ENCODE measurements around the gene PLA2G2D. TPM values are rescaled to one million over a fixed set of nuclear protein-coding genes. Genes with fewer than 3 reads are reported as not detected.

The PLA2G2D gene
- total and polyA plus RNA-seq, 2 experiments from 2014 or later, result not detected

DNA sequence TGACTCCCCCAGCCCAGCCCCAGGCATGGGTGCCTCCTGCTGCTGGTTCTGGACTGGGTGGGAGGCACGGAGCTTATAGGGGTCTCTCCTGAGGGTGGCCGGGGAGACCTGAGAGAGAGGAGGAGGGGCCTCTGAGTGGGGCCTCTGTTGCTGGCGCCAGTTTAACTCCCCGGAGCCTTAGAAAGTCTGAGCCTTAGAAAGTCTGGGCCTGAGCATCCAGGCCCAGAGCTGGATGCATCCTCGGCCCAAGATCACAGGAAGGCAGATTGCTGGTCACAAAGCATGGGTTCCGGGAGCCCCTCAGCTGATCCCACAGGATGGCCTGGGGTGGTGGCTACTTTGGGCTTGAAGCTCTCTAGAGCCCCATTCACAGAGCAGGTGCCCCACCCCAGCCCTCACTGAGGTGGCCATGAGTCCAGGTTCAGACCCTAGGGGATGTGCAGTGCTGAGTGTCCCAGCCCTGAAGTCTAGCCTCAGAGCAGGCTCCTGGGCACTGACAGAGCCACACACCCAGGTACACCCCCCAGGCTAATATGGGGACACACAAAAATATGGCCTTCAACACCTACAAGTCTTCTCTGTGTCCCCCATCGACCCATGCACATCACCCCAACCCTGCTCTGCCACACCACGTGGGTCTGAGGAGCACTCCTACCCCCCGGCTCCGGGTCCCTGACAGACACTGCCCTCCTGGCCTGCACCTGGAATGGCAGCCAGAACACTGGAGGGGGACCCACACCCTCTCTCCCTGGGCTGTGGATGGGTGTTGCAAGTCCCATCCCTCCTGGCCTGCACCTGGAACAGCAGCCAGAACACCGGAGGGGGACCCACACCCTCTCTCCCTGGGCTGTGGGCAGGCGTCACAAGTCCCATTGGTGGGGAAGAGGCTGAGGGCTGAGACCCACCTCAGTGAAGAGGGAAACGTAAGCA lies 29.5 kb upstream of the PLA2G2D start:
- H3K4me2 ChIP-seq, result no peak overlapping the region
- no peak overlapping the region for H3K4me3 ChIP-seq
- no peaks in the 10 kb centered on the region for H3K36me3 ChIP-seq (replicated peaks; ENCODE audit: insufficient read depth, low read depth)
- no peak overlapping the region for H3K27ac ChIP-seq
- H3K4me1 ChIP-seq (ENCODE audit: insufficient read depth), result no peaks in the 10 kb centered on the region
- no peaks in the 10 kb centered on the region for H3K79me2 ChIP-seq
- no peaks in the 10 kb centered on the region for H3K9me3 ChIP-seq (ENCODE audit: low read depth)
- no peak overlapping the region for H2AFZ ChIP-seq
- no peak for DNase-seq (ENCODE audit: low spot score)
- H3K9me2 ChIP-seq (replicated peaks; ENCODE audit: insufficient read depth), result no peaks in the 10 kb centered on the region
- no peaks in the 10 kb centered on the region for H3K27me3 ChIP-seq
- 93% methylated on average over 13 of the region's 13 CpGs for WGBS (ENCODE audit: low lambda C conversion rate, missing lambda C conversion rate)
- no peak for TF ChIP-seq EZH2phosphoT487 (IDR thresholded peaks at IDR 0.05; ENCODE audit: low read depth, severe bottlenecking, unreplicated experiment)
- TF ChIP-seq, protein P1, sequence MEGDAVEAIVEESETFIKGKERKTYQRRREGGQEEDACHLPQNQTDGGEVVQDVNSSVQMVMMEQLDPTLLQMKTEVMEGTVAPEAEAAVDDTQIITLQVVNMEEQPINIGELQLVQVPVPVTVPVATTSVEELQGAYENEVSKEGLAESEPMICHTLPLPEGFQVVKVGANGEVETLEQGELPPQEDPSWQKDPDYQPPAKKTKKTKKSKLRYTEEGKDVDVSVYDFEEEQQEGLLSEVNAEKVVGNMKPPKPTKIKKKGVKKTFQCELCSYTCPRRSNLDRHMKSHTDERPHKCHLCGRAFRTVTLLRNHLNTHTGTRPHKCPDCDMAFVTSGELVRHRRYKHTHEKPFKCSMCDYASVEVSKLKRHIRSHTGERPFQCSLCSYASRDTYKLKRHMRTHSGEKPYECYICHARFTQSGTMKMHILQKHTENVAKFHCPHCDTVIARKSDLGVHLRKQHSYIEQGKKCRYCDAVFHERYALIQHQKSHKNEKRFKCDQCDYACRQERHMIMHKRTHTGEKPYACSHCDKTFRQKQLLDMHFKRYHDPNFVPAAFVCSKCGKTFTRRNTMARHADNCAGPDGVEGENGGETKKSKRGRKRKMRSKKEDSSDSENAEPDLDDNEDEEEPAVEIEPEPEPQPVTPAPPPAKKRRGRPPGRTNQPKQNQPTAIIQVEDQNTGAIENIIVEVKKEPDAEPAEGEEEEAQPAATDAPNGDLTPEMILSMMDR (IDR thresholded peaks at IDR 0.05; ENCODE audit: poor library complexity), result no peak
- no peak for TF ChIP-seq EZH2 (IDR thresholded peaks at IDR 0.05; ENCODE audit: borderline replicate concordance)
- no peaks in the 10 kb centered on the region for H4K20me1 ChIP-seq (ENCODE audit: insufficient read depth, poor library complexity, severe bottlenecking)

DNA sequence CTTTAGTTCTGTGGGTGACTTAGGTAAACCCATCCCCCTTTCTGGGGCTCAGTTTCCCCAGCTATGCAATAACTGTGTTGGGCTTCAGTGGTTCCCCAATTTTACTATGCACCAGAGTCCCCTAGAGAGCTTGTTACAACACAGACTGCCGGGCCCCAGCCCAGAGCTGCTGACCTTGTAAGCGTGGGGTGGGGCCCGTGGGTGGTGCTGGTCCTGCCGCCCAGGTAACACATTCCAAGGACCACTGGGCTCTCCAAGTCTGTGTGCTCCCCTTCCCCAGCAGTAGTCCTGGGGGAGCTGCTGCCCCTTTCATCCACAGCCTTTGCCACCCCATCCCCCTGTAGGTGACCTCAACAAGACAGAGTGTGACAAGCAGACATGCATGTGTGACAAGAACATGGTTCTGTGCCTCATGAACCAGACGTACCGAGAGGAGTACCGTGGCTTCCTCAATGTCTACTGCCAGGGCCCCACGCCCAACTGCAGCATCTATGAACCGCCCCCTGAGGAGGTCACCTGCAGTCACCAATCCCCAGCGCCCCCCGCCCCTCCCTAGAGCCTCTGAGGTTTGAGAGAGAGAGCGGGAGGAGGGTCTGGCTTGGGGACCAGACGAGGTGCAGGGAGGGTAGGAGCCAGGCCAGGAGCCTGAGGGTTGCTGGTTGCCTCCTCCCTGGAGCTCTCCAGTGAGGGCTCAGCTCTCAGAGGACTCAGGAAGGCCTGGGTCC lies 28.7 kb upstream of the PLA2G2D start:
- Histone ChIP-seq H3K4me1 (ENCODE audit: insufficient read depth) (no peaks in the 10 kb centered on the region), H3K4me3 (no peak overlapping the region), H3K79me2 (no peaks in the 10 kb centered on the region), H2AFZ (no peak overlapping the region), H3K36me3 (replicated peaks; ENCODE audit: insufficient read depth, low read depth) (no peaks in the 10 kb centered on the region), H3K9me3 (ENCODE audit: low read depth) (no peaks in the 10 kb centered on the region), H3K27ac (no peak overlapping the region), H4K20me1 (ENCODE audit: insufficient read depth, poor library complexity, severe bottlenecking) (no peaks in the 10 kb centered on the region), H3K4me2 (no peak overlapping the region), H3K27me3 (no peaks in the 10 kb centered on the region), H3K9me2 (replicated peaks; ENCODE audit: insufficient read depth) (no peaks in the 10 kb centered on the region)
- DNase-seq (ENCODE audit: low spot score), result no peak
- WGBS (ENCODE audit: low lambda C conversion rate, missing lambda C conversion rate), result 88% methylated on average over 13 of the region's 13 CpGs
- no peak for TF ChIP-seq EZH2 (IDR thresholded peaks at IDR 0.05; ENCODE audit: borderline replicate concordance)
- TF ChIP-seq, protein P1 (IDR thresholded peaks at IDR 0.05; ENCODE audit: poor library complexity), result no peak

DNA sequence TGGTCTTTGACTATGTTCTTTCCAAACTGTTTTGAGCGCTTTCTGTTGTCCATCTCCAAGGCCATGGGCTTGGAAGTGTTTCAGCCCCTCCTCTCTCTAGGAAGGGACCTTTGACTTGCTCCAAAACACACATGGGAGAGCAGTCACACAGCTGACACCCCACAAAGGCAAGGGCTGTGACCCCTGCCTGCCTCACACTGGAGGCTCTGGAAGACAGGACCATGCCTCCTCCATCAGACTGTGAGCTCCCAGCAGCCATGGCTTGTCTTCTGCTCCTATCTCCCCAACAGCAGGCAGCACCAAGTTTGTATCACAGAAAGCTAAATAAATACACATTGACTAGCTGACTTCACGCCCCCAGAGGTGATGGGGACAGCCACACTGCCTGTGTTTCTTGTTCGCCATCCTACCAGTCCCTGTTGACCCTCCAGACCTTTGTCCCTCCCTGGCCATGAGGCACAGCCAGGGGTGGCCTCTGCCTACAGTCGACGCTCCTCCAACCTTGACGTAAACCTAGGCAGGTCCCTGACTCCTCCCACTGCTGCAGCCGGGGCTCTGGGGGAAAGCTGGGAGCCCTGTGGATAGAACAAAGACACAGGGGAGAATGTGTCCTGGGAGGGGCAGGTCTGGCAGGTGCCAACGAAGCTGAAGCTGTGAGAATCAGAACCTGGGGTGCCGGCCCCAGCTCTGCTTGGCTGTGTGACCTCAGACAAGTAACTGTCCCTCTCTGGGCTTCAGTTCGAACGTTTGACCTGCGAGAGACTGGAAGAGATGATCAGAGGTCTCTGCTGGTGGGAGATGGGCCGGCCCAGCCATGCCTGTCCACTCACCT lies 24.6 kb upstream of the PLA2G2D start:
- Histone ChIP-seq H3K79me2 (no peaks in the 10 kb centered on the region), H3K4me2 (no peak overlapping the region), H3K9me2 (replicated peaks; ENCODE audit: insufficient read depth) (no peaks in the 10 kb centered on the region), H2AFZ (no peak overlapping the region), H3K4me3 (no peak overlapping the region), H3K9me3 (ENCODE audit: low read depth) (no peaks in the 10 kb centered on the region), H3K27ac (no peak overlapping the region), H3K36me3 (replicated peaks; ENCODE audit: insufficient read depth, low read depth) (no peaks in the 10 kb centered on the region), H3K4me1 (ENCODE audit: insufficient read depth) (no peaks in the 10 kb centered on the region), H4K20me1 (ENCODE audit: insufficient read depth, poor library complexity, severe bottlenecking) (no peaks in the 10 kb centered on the region), H3K27me3 (no peaks in the 10 kb centered on the region)
- TF ChIP-seq, protein P1 (IDR thresholded peaks at IDR 0.05; ENCODE audit: poor library complexity), result no peak
- TF ChIP-seq EZH2 (IDR thresholded peaks at IDR 0.05; ENCODE audit: borderline replicate concordance) (no peak), EZH2phosphoT487 (IDR thresholded peaks at IDR 0.05; ENCODE audit: low read depth, severe bottlenecking, unreplicated experiment) (no peak)
- DNase-seq (ENCODE audit: low spot score), result no peak
- 71% methylated on average over 13 of the region's 13 CpGs for WGBS (ENCODE audit: low lambda C conversion rate, missing lambda C conversion rate)
